A673 (cell line): ENCODE results near the gene LCP2.

Experiments used
- CTCF ChIP-seq: fragments of 300-800, 200-600 bp; sonication (generic); conservative IDR thresholded peaks from 2 replicates; pipeline ENCODE4 v1.5.1; 2017; ENCODE audit warnings: low read depth, mild to moderate bottlenecking, antibody characterized with exemption, low read length, moderate library complexity, mixed read lengths
- EZH2 ChIP-seq: fragments of 200-600 bp; sonication (generic); IDR thresholded peaks from 2 replicates; pipeline ENCODE4 v1.6.1; 2017; ENCODE audit warnings: borderline replicate concordance, low read depth, mild to moderate bottlenecking, mixed read lengths, antibody characterized with exemption, low read length; ENCODE audit not compliant: poor library complexity, severe bottlenecking

GRCh38 chr5:170296935-170297588, 515 bp downstream of the LCP2 start:
- TF ChIP-seq EZH2, result no peak
- no peak for TF ChIP-seq CTCF
